ENCODE data around the gene ADGRL2. TPM values are rescaled to one million over a fixed set of nuclear protein-coding genes. Genes with fewer than 3 reads are reported as not detected.

Gene ADGRL2
- total RNA-seq, 2 donors from 2014 or later = 61.6 to 76.4 TPM

GRCh38 chr1:81832573-81832972 lies 31.8 kb downstream of the ADGRL2 start:
- H3K27ac ChIP-seq (ENCODE audit: low read depth, low read length) = no peak overlapping the region
- H3K27me3 Mint-ChIP-seq (ENCODE audit: insufficient read depth) = no peaks in the 10 kb centered on the region
- no peak overlapping the region for H3K9ac ChIP-seq (ENCODE audit: extremely low read depth, low read length, poor library complexity, severe bottlenecking)
- H3K9me3 Mint-ChIP-seq = no peaks in the 10 kb centered on the region
- no peak overlapping the region for H3K4me3 Mint-ChIP-seq
- no peaks in the 10 kb centered on the region for H3K36me3 ChIP-seq (ENCODE audit: control insufficient read depth, insufficient read depth, low read length)
- H3K36me3 Mint-ChIP-seq (ENCODE audit: low read depth) = no peaks in the 10 kb centered on the region
- DNase-seq = no peak
- H3K4me1 ChIP-seq (ENCODE audit: control insufficient read depth, insufficient read depth, low read length) = no peaks in the 10 kb centered on the region
- WGBS, 2 experiments (ENCODE audit: insufficient coverage in 1 of 2, insufficient read length in 1 of 2) = 5% methylated on average over 1 of the region's 1 CpG; no CpG with 5 or more reads in 1 of the 2 experiments
- no peak overlapping the region for H3K4me3 ChIP-seq (ENCODE audit: low read length)
- peak overlapping the region; percentile 71 for H3K27ac Mint-ChIP-seq
- no peaks in the 10 kb centered on the region for H3K27me3 ChIP-seq (ENCODE audit: control insufficient read depth, insufficient read depth, low read length, poor library complexity, severe bottlenecking)
- H3K9me3 ChIP-seq (ENCODE audit: control insufficient read depth, low read length) = no peaks in the 10 kb centered on the region
- no peak for TF ChIP-seq CTCF (conservative IDR thresholded peaks at IDR 0.05)
- peaks cover 44% of the 10 kb centered on the region for H3K4me1 Mint-ChIP-seq

DNA sequence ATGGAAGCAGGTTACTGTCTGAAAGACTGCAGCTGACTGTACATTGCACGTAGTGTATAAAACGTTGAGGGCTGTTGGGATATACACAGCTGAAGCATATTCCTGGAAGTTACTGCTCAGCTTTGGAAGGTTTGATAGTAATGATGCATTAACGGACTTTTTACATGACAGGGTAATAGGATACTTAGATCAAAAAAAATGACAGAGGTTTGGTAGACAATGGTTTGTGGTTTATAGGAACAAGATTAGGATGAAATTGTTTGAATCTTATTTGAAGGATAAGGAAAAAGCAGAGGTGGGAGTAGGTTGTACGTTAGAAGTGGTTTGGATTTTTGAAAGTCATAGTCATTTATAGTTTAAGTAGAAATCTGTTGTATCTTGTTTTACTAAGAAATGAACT lies 33.0 kb downstream of the ADGRL2 start:
- no peak overlapping the region for H3K27ac ChIP-seq (ENCODE audit: low read depth, low read length)
- Mint-ChIP-seq H3K27me3 (ENCODE audit: insufficient read depth) (no peaks in the 10 kb centered on the region), H3K36me3 (ENCODE audit: low read depth) (no peaks in the 10 kb centered on the region), H3K9me3 (no peaks in the 10 kb centered on the region), H3K27ac (no peak overlapping the region), H3K4me1 (peaks cover 49% of the 10 kb centered on the region), H3K4me3 (no peak overlapping the region)
- no peaks in the 10 kb centered on the region for H3K27me3 ChIP-seq (ENCODE audit: control insufficient read depth, insufficient read depth, low read length, poor library complexity, severe bottlenecking)
- no peak overlapping the region for H3K4me3 ChIP-seq (ENCODE audit: low read length)
- no peaks in the 10 kb centered on the region for H3K36me3 ChIP-seq (ENCODE audit: control insufficient read depth, insufficient read depth, low read length)
- no peaks in the 10 kb centered on the region for H3K9me3 ChIP-seq (ENCODE audit: control insufficient read depth, low read length)
- 73 to 81% methylated on average over 4 of the region's 4 CpGs for WGBS, 2 experiments (ENCODE audit: insufficient coverage in 1 of 2, insufficient read length in 1 of 2)
- no peak for TF ChIP-seq CTCF (conservative IDR thresholded peaks at IDR 0.05)
- no peak for DNase-seq
- no peak overlapping the region for H3K9ac ChIP-seq (ENCODE audit: extremely low read depth, low read length, poor library complexity, severe bottlenecking)
- H3K4me1 ChIP-seq (ENCODE audit: control insufficient read depth, insufficient read depth, low read length) = peaks cover 5% of the 10 kb centered on the region

DNA sequence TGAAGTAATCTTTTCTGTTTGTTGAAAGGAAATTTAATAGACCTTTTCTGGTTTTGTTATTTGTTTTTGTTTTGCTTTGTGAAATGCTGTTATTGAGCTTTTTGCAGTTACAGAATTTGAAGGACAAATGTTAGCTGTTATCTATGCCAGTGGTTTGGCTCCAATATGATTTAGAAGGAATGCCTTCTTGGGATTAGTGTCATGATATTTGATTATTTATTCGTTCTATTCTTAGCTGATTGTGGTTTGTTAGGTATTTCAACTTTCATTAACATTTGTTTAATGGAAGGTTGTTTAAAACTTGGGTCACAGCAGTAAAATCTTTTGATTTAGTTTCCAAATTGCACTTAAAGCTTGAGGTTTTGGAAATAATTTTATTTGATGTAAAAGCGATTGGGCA lies 33.5 kb downstream of the ADGRL2 start:
- Mint-ChIP-seq H3K27ac (no peak overlapping the region), H3K36me3 (ENCODE audit: low read depth) (peaks cover 2% of the 10 kb centered on the region), H3K9me3 (no peaks in the 10 kb centered on the region), H3K27me3 (ENCODE audit: insufficient read depth) (no peaks in the 10 kb centered on the region), H3K4me1 (peaks cover 51% of the 10 kb centered on the region), H3K4me3 (no peak overlapping the region)
- H3K4me3 ChIP-seq (ENCODE audit: low read length) = no peak overlapping the region
- H3K27me3 ChIP-seq (ENCODE audit: control insufficient read depth, insufficient read depth, low read length, poor library complexity, severe bottlenecking) = no peaks in the 10 kb centered on the region
- peaks cover 9% of the 10 kb centered on the region for H3K4me1 ChIP-seq (ENCODE audit: control insufficient read depth, insufficient read depth, low read length)
- H3K36me3 ChIP-seq (ENCODE audit: control insufficient read depth, insufficient read depth, low read length) = no peaks in the 10 kb centered on the region
- TF ChIP-seq CTCF (conservative IDR thresholded peaks at IDR 0.05) = no peak
- WGBS, 2 experiments (ENCODE audit: insufficient coverage in 1 of 2, insufficient read length in 1 of 2) = 90 to 100% methylated on average over 1 of the region's 2 CpGs
- no peaks in the 10 kb centered on the region for H3K9me3 ChIP-seq (ENCODE audit: control insufficient read depth, low read length)
- no peak for DNase-seq
- H3K9ac ChIP-seq (ENCODE audit: extremely low read depth, low read length, poor library complexity, severe bottlenecking) = no peak overlapping the region
- H3K27ac ChIP-seq (ENCODE audit: low read depth, low read length) = no peak overlapping the region
